22Rv1 (cell line): ENCODE data around the gene CBLIF.
"Not testable (repeated sequence)": the region's sequence is repeated elsewhere in the genome, so short reads cannot be mapped to it uniquely, and the experiment has no call there.

ENCODE experiments used
- H3K27ac ChIP-seq: fragments of 450-650 bp; 2 replicates; pipeline ENCODE4 v1.5.1; 2017
- ZFX ChIP-seq: fragments of 450-650 bp; IDR thresholded peaks from 2 replicates; pipeline ENCODE4 v1.6.1; 2017; ENCODE audit warnings: antibody characterized with exemption, borderline replicate concordance
- TF ChIP-seq, protein P1 (sequence below): fragments of 450-650 bp; IDR thresholded peaks from 2 replicates; pipeline ENCODE4 v1.5.1; 2017; ENCODE audit warnings: mild to moderate bottlenecking

Gene CBLIF

DNA sequence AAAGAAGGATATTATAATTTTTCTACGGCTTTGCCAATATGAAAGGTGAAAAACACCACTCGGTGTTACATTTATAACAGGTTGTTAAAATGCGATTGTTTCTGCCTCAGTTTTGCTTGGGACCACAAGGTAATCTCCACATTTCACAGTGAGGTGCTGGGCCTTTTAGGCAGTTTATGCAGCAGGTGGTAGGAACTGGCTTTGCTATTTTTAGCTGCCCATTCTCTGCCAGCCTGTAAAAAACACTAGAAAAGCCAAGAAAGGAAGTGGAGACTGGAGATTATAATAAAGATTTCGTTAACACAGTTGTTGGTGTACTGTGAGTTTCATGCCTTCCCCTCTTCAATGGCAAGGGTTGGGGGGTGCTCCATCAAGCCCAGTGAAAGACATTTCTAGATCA is 26.7 kb downstream of the CBLIF start:
- no peak for TF ChIP-seq ZFX
- TF ChIP-seq, protein P1, sequence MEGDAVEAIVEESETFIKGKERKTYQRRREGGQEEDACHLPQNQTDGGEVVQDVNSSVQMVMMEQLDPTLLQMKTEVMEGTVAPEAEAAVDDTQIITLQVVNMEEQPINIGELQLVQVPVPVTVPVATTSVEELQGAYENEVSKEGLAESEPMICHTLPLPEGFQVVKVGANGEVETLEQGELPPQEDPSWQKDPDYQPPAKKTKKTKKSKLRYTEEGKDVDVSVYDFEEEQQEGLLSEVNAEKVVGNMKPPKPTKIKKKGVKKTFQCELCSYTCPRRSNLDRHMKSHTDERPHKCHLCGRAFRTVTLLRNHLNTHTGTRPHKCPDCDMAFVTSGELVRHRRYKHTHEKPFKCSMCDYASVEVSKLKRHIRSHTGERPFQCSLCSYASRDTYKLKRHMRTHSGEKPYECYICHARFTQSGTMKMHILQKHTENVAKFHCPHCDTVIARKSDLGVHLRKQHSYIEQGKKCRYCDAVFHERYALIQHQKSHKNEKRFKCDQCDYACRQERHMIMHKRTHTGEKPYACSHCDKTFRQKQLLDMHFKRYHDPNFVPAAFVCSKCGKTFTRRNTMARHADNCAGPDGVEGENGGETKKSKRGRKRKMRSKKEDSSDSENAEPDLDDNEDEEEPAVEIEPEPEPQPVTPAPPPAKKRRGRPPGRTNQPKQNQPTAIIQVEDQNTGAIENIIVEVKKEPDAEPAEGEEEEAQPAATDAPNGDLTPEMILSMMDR, result no peak
- H3K27ac ChIP-seq, result no peak overlapping the region

DNA sequence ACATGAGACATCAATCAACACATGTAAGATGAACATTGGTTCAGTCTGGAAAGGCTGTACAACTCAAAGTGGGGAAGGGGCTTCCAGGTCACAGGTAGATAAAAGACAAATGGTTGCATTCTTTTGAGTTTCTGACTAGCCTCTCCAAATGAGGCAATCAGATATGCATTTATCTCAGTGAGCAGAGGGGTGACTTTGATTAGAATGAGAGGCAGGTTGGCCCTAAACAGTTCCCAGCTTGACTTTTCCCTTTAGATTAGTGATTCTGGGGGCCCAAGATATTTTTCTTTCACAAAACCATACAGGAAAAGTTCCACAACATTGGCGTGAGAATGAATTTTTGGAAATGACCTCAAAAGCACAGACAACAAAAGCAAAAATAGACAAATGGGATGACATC is 28.9 kb downstream of the CBLIF start:
- not testable (repeated sequence) for H3K27ac ChIP-seq

DNA sequence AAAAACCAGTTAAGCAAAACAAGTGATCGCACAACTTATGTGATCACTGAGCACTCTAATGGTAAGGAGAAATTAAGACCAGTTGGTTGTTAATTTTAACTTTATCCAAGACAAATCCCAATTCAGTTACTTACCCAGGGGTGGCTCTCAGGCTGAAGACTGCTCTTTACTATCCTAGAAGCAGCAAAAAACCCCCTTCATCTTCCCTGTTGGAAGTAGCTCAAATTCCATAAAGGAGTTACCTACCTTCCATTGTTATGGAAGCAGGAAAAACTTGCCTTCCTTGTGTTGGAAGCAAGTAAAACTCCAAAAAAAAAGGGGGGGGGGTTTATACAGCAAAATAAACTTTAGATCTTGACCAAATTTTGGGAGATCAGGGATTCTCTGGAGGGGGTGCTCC is 29.5 kb downstream of the CBLIF start:
- H3K27ac ChIP-seq, result no peak overlapping the region
- no peak for TF ChIP-seq ZFX
- TF ChIP-seq, protein P1, result no peak

DNA sequence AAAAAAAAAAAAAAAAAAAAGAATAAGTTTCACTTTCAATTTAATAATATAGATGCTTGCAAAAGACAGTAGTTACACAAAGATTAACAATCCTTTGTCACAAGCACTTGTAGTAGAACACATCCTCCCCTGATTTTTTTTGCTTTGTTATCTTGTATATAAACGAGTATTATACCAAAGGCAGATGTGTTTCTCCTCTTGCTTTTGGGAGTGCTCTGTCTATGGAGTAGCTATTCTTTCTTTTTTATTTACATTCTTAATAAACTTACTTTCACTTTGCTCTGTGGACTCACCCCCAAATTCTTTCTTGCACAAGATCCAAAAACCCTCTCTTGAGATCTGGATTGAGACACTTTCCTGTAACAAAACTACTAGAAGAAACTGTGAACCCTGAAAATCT is 31.3 kb downstream of the CBLIF start:
- H3K27ac ChIP-seq, result no peak overlapping the region
- no peak for TF ChIP-seq ZFX

DNA sequence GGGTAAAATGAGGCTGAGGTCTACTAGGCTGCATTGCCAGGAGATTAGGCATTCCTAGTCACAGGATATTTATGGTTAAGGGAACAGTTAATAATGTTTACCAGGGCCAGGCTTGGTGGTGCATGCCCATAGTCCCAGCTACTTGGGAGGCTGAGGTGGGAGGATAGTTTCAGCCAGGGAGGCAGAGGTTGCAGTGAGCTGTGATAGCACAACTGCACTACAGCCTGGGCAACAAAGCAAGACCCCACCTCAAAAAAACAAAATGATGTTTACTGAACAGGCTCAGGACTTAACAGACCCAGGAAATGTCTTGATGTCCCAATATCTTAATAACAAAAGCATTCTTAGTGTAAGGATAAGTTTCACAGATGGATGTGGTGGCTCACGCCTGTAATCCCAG is 31.9 kb downstream of the CBLIF start:
- no peak for TF ChIP-seq ZFX
- TF ChIP-seq, protein P1, result no peak
- no peak overlapping the region for H3K27ac ChIP-seq

DNA sequence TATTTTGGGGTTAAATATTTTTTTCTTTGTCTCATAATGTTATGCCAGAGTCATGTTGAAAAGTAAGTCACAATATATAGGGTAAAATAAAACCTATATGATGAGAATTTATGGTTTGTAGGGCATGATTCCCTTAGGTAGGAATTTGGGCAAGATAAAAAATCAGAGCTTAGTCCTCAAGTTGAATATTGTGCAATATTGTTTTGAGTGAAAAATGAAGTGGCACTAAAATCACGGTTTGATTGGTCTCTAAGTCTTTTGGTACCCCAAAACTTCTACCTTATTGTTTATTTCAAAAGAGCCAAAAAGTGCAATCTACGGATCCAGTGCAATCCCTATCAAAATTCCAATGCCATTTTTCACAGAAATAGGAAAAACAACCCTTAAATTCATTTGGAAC is 33.1 kb downstream of the CBLIF start:
- TF ChIP-seq, protein P1, result no peak
- no peak for TF ChIP-seq ZFX
- H3K27ac ChIP-seq, result no peak overlapping the region

DNA sequence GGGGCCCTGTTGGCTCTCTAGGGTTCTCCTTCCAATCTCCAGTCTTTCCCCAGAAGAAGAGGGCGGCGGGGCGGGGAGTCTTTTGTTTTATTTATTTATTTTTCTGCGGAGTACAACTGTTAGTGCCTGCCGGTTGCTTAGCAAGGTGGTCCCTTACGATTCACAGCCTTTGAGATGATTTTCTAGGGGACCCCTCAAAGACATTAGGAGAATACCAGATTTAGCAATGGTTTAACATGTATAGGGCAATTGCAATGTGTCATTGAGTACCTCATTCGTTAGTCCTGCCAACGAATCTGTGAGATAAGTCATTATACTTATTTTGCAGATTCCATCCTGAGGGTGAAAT is 34.4 kb downstream of the CBLIF start:
- peak overlapping the region; percentile 85 for H3K27ac ChIP-seq
- TF ChIP-seq ZFX, result no peak
- TF ChIP-seq, protein P1, result no peak

DNA sequence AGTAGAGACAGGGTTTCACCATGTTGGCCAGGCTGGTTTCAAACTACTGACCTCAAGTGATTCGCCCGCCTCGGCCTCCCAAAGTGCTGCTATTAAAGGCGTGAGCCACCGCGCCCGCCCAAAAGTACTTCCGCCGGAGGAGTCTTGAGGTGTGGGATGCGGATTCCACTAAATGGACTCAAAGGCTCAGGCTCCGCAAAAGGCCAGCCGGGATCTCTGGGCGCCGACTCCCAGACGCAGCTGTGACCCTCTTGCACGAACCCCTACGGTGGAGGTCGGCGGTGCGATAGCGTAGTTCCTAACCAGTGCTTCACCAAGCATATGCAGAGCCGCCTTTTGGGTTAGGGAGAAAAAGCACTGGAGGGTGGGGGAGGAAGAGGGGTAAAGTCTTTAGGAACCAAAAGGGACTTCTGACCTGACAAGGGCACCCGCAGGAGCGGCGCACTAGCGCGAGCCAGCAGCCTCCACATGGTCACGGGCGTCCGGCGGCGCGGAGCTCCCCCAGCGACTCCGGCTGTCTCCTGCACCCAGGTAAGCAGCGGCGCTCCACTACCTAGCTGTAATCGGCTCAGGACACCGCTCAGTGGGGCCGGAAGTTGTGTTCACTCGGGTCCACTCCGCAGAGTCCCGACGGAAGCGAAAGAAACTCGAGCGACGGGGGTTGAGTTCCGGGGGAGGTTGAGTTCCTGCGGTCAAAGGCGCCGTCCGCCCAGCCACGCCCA is 34.9 kb downstream of the CBLIF start, which contains the start of gene MRPL16:
MRPL16 (minus strand) TSS at position 590 of the 722 bp plus-strand sequence; CDS start at position 470, 120 bp downstream.
- TF ChIP-seq, protein P1, result peak; percentile 42
- no peak for TF ChIP-seq ZFX

More for the DNA sequence above, 34.9 kb downstream of the CBLIF start, which contains the start of gene MRPL16:
- H3K27ac ChIP-seq, result peak within 1 kb of the TSS; percentile 85
